Fibroblast of lung (primary cell): Measurements from ENCODE around the gene RAB8B. TPM values are rescaled to one million over a fixed set of nuclear protein-coding genes. Genes with fewer than 3 reads are reported as not detected.

ENCODE experiments used
- DNase-seq, 2 donors: peaks; one replicate each; pipeline versions ENCODE4 v3.0.0 to v3.0.0-alpha.2; 2010; ENCODE audit warnings: low read depth in 2 of 2
- H2AFZ ChIP-seq: 2 replicates; pipeline ENCODE4 v1.5.1; 2012; ENCODE audit warnings: low read length, control low read depth, inconsistent platforms
- H3K27ac ChIP-seq: 2 replicates; pipeline ENCODE4 v1.5.1; 2011; ENCODE audit warnings: low read length, control low read depth; ENCODE audit not compliant: insufficient read depth
- H3K27me3 ChIP-seq: 2 replicates; pipeline ENCODE4 v1.5.1; 2011; ENCODE audit warnings: mild to moderate bottlenecking, low read length; ENCODE audit not compliant: control insufficient read depth, insufficient read depth
- H3K36me3 ChIP-seq: 2 replicates; pipeline ENCODE4 v1.5.1; 2011; ENCODE audit warnings: low read length; ENCODE audit not compliant: control insufficient read depth, insufficient read depth
- H3K4me1 ChIP-seq: 2 replicates; pipeline ENCODE4 v1.5.1; 2011; ENCODE audit warnings: low read length; ENCODE audit not compliant: control insufficient read depth, insufficient read depth; ENCODE audit errors: extremely low read depth
- H3K4me2 ChIP-seq: 2 replicates; pipeline ENCODE4 v1.5.1; 2011; ENCODE audit warnings: low read length, control low read depth; ENCODE audit not compliant: insufficient read depth; ENCODE audit errors: extremely low read depth
- H3K4me3 ChIP-seq, 4 experiments: fragments of 200-600 bp in 1 of 4; sonication (generic) in 1 of 4; replicated peaks in 1 of 4; 2 replicates each; pipeline ENCODE4 v1.5.1; 2011 to 2016; ENCODE audit warnings: low read length in 4 of 4, low read depth in 3 of 4, mild to moderate bottlenecking in 3 of 4, control low read depth in 2 of 4, inconsistent platforms in 1 of 4, mixed read lengths in 1 of 4; ENCODE audit not compliant: insufficient read depth in 1 of 4; ENCODE audit errors: control extremely low read depth in 1 of 4
- H3K79me2 ChIP-seq: 2 replicates; pipeline ENCODE4 v1.5.1; 2012; ENCODE audit warnings: mild to moderate bottlenecking, low read length, inconsistent platforms; ENCODE audit not compliant: control insufficient read depth, insufficient read depth
- H3K9ac ChIP-seq: 2 replicates; pipeline ENCODE4 v1.5.1; 2011; ENCODE audit warnings: mild to moderate bottlenecking, low read length, control low read depth; ENCODE audit not compliant: insufficient read depth
- H3K9me3 ChIP-seq: 2 replicates; pipeline ENCODE4 v1.5.1; 2012; ENCODE audit warnings: low read depth, low read length; ENCODE audit not compliant: control insufficient read depth, insufficient read depth
- H4K20me1 ChIP-seq: 2 replicates; pipeline ENCODE4 v1.5.1; 2011; ENCODE audit warnings: low read length; ENCODE audit not compliant: control insufficient read depth, insufficient read depth; ENCODE audit errors: extremely low read depth
- CTCF ChIP-seq, 2 donors: IDR thresholded peaks in 1 of 2; conservative IDR thresholded peaks in 1 of 2; 1 replicate in 1 of 2; 2 replicates in 1 of 2; pipeline ENCODE4 v1.5.1; 2011 to 2012; ENCODE audit warnings: low read length in 2 of 2, control low read depth in 1 of 2, inconsistent platforms in 1 of 2, low read depth in 1 of 2, mild to moderate bottlenecking in 1 of 2
- EZH2 ChIP-seq: IDR thresholded peaks from 2 replicates; pipeline ENCODE4 v1.5.1; 2012; ENCODE audit warnings: low read length, control low read depth, mild to moderate bottlenecking; ENCODE audit errors: missing control alignments
- polyA plus RNA-seq, 2 donors: library from polyadenylated mRNA; depleted of rRNA in 1 of 2; stranded (reverse) in 1 of 2; unstranded in 1 of 2; fragments of >200 nt; gene quantifications; 2 replicates each; pipeline ENCODE4 v1.2.1, GENCODE V29; 2011 to 2012; ENCODE audit warnings: missing spikeins in 1 of 2
- total RNA-seq: library from RNA; depleted of rRNA; stranded (reverse); fragments of >200 nt; gene quantifications from 2 replicates; pipeline ENCODE4 v1.2.1, GENCODE V29; 2014

RAB8B gene
- total and polyA plus RNA-seq, 2 donors (not counting 1 experiment from before 2014, with no cell fraction given) = 107 to 111 TPM

- Histone ChIP-seq H3K27ac (no peak overlapping the region), H3K79me2 (peaks cover 17% of the 10 kb centered on the region), H2AFZ (no peak overlapping the region), H3K36me3 (no peaks in the 10 kb centered on the region), H3K9ac (no peak overlapping the region), H3K4me2 (peak overlapping the region; percentile 44), H3K4me3 (no peak overlapping the region), H4K20me1 (no peaks in the 10 kb centered on the region), H3K27me3 (no peaks in the 10 kb centered on the region), H3K4me1 (peaks cover 32% of the 10 kb centered on the region), H3K9me3 (no peaks in the 10 kb centered on the region)
- DNase-seq = peak in 1 of 2 donors; percentile 56
- TF ChIP-seq CTCF (conservative IDR thresholded peaks at IDR 0.05 in 1 of 2, IDR thresholded peaks at IDR 0.05 in 1 of 2; ENCODE audit: low read depth in 1 of 2, low read length in 2 of 2) = no peak
- no peak for TF ChIP-seq EZH2
Measured at GRCh38 chr15:63231706-63232105, 42.3 kb downstream of the RAB8B start.

- Histone ChIP-seq H3K9me3 (no peaks in the 10 kb centered on the region), H3K4me2 (no peak overlapping the region), H3K4me3 (no peak overlapping the region), H3K79me2 (peaks cover 18% of the 10 kb centered on the region), H3K27ac (peak overlapping the region; percentile 82), H3K9ac (no peak overlapping the region), H4K20me1 (no peaks in the 10 kb centered on the region), H3K27me3 (no peaks in the 10 kb centered on the region), H3K4me1 (peaks cover 32% of the 10 kb centered on the region), H2AFZ (no peak overlapping the region), H3K36me3 (no peaks in the 10 kb centered on the region)
- DNase-seq = no peak
- TF ChIP-seq CTCF (conservative IDR thresholded peaks at IDR 0.05 in 1 of 2, IDR thresholded peaks at IDR 0.05 in 1 of 2; ENCODE audit: low read depth in 1 of 2, low read length in 2 of 2) = no peak
- TF ChIP-seq EZH2 = no peak
Measured at GRCh38 chr15:63232405-63232804, 43.0 kb downstream of the RAB8B start.

GRCh38 chr15:63232943-63233342 lies 43.5 kb downstream of the RAB8B start:
- Histone ChIP-seq H3K27ac (peak overlapping the region; percentile 82), H3K4me2 (peak overlapping the region; percentile 64), H3K27me3 (no peaks in the 10 kb centered on the region), H3K4me1 (peaks cover 32% of the 10 kb centered on the region), H3K9me3 (no peaks in the 10 kb centered on the region), H3K79me2 (peaks cover 22% of the 10 kb centered on the region), H2AFZ (no peak overlapping the region), H3K9ac (no peak overlapping the region), H3K4me3 (no peak overlapping the region), H3K36me3 (no peaks in the 10 kb centered on the region), H4K20me1 (no peaks in the 10 kb centered on the region)
- TF ChIP-seq CTCF (conservative IDR thresholded peaks at IDR 0.05 in 1 of 2, IDR thresholded peaks at IDR 0.05 in 1 of 2; ENCODE audit: low read depth in 1 of 2, low read length in 2 of 2) (no peak), EZH2 (no peak)
- peak in 1 of 2 donors; percentile 58 for DNase-seq
